ENCODE measurements around the gene URI1.
"Not testable (repeated sequence)": the region's sequence is repeated elsewhere in the genome, so short reads cannot be mapped to it uniquely, and the experiment has no call there.

Gene URI1

GRCh38 chr19:29942404-29943261 is 594 bp downstream of the URI1 start:
- TF ChIP-seq CTCF (IDR thresholded peaks at IDR 0.05) (no peak), ZFX (IDR thresholded peaks at IDR 0.05; ENCODE audit: borderline replicate concordance) (no peak)
- peak overlapping the region; percentile 69 for H3K27ac ChIP-seq

GRCh38 chr19:29943615-29944014 is 1.6 kb downstream of the URI1 start:
- H3K27ac ChIP-seq: 0 out of 2 replicates have a peak overlapping the region, but pooled peaks have one; percentile 69
- TF ChIP-seq ZFX (IDR thresholded peaks at IDR 0.05; ENCODE audit: borderline replicate concordance): no peak
- no peak for TF ChIP-seq CTCF (IDR thresholded peaks at IDR 0.05)

GRCh38 chr19:29944390-29945012 is 2.5 kb downstream of the URI1 start:
- no peak overlapping the region for H3K27ac ChIP-seq
- TF ChIP-seq CTCF (IDR thresholded peaks at IDR 0.05): no peak
- TF ChIP-seq ZFX (IDR thresholded peaks at IDR 0.05; ENCODE audit: borderline replicate concordance): no peak

GRCh38 chr19:29945017-29945416 is 3.0 kb downstream of the URI1 start:
- H3K27ac ChIP-seq: no peak overlapping the region
- TF ChIP-seq ZFX (IDR thresholded peaks at IDR 0.05; ENCODE audit: borderline replicate concordance) (no peak), CTCF (IDR thresholded peaks at IDR 0.05) (no peak)

GRCh38 chr19:29945433-29945832 is 3.4 kb downstream of the URI1 start:
- TF ChIP-seq CTCF (IDR thresholded peaks at IDR 0.05) (no peak), ZFX (IDR thresholded peaks at IDR 0.05; ENCODE audit: borderline replicate concordance) (no peak)
- H3K27ac ChIP-seq: no peak overlapping the region

- no peak for TF ChIP-seq ZFX (IDR thresholded peaks at IDR 0.05; ENCODE audit: borderline replicate concordance)
- no peak for TF ChIP-seq CTCF (IDR thresholded peaks at IDR 0.05)
- no peak overlapping the region for H3K27ac ChIP-seq
Measured at GRCh38 chr19:29946645-29947044, 4.6 kb downstream of the URI1 start.

GRCh38 chr19:29947871-29948270 is 5.8 kb downstream of the URI1 start:
- TF ChIP-seq CTCF (IDR thresholded peaks at IDR 0.05): no peak
- TF ChIP-seq ZFX (IDR thresholded peaks at IDR 0.05; ENCODE audit: borderline replicate concordance): no peak

GRCh38 chr19:29948759-29949470 is 6.9 kb downstream of the URI1 start:
- H3K27ac ChIP-seq: not testable (repeated sequence)

More at GRCh38 chr19:29947871-29948270, 5.8 kb downstream of the URI1 start:
- no peak overlapping the region for H3K27ac ChIP-seq
